B cell (primary cell): Measurements from ENCODE around the gene TIMP2. TPM values are rescaled to one million over a fixed set of nuclear protein-coding genes. Genes with fewer than 3 reads are reported as not detected.

ENCODE experiments used
- ATAC-seq: fragments of 200-7000 bp; cut with Tn5 transposase; one replicate; pipeline ENCODE4 v1.10.0; 2021; ENCODE audit warnings: low read depth, mild to moderate bottlenecking, moderate number of reproducible peaks, moderate library complexity
- CTCF ChIA-PET: fragments of 350-600 bp; sonication (Branson Sonifier 250); formaldehyde crosslinking; loops from one replicate; lab custom pipeline; 2021; ENCODE audit warnings: antibody characterized with exemption, inconsistent platforms; lab: Charles Lee
- POLR2A ChIA-PET: fragments of 350-600 bp; sonication (Branson Sonifier 250); formaldehyde crosslinking; loops from one replicate; lab custom pipeline; 2021; ENCODE audit warnings: antibody characterized with exemption; lab: Charles Lee
- DNase-seq: peaks from one replicate; pipeline ENCODE4 v3.0.0; 2013
- H2AFZ ChIP-seq: 2 replicates; pipeline ENCODE4 v1.6.1; 2012; ENCODE audit warnings: mild to moderate bottlenecking, low read depth, low read length; ENCODE audit not compliant: insufficient read depth, poor library complexity, severe bottlenecking
- H3K27ac ChIP-seq, 2 donors: 1 replicate in 1 of 2; 2 replicates in 1 of 2; pipeline ENCODE4 v1.5.1; 2012 to 2013; ENCODE audit warnings: low read length in 2 of 2, mild to moderate bottlenecking in 2 of 2, moderate library complexity in 1 of 2
- H3K27me3 ChIP-seq, 4 experiments: fragments of 200-600 bp in 1 of 4; sonication (generic) in 1 of 4; replicated peaks in 1 of 4; 1 replicate in 2 of 4; 2 replicates in 2 of 4; pipeline versions ENCODE4 v1.6.1 to v1.7.0; 2013 to 2016; ENCODE audit warnings: low read length in 3 of 4, mild to moderate bottlenecking in 2 of 4, mixed read lengths in 1 of 4, moderate library complexity in 1 of 4; ENCODE audit not compliant: insufficient read depth in 4 of 4, control insufficient read depth in 3 of 4; ENCODE audit errors: control extremely low read depth in 1 of 4
- H3K36me3 ChIP-seq, 2 experiments: replicated peaks in 1 of 2; 1 replicate in 1 of 2; 2 replicates in 1 of 2; pipeline versions ENCODE4 v1.6.1 to v1.7.1; 2013; ENCODE audit warnings: low read length in 1 of 2; ENCODE audit not compliant: insufficient read depth in 2 of 2, control insufficient read depth in 1 of 2; ENCODE audit errors: control extremely low read depth in 1 of 2, extremely low read depth in 1 of 2
- H3K4me1 ChIP-seq, 2 donors: fragments of 200-600 bp in 1 of 2; sonication (generic) in 1 of 2; 1 replicate in 1 of 2; 2 replicates in 1 of 2; pipeline versions ENCODE4 v1.5.1 to v1.6.1; 2013 to 2017; ENCODE audit warnings: low read length in 2 of 2; ENCODE audit not compliant: control insufficient read depth in 2 of 2, insufficient read depth in 2 of 2
- H3K4me2 ChIP-seq: replicated peaks from 2 replicates; pipeline ENCODE3; 2012; ENCODE audit warnings: mild to moderate bottlenecking, low read depth, low read length; ENCODE audit not compliant: poor library complexity, severe bottlenecking
- H3K4me3 ChIP-seq, 5 experiments: fragments of 200-600 bp in 1 of 5; sonication (generic) in 1 of 5; 1 replicate in 3 of 5; 2 replicates in 2 of 5; pipeline versions ENCODE4 v1.5.1 to v1.7.0; 2011 to 2016; ENCODE audit warnings: low read length in 4 of 5, mild to moderate bottlenecking in 4 of 5, low read depth in 2 of 5, control low read depth in 1 of 5, moderate library complexity in 1 of 5; ENCODE audit not compliant: insufficient read depth in 1 of 5; ENCODE audit errors: control extremely low read depth in 1 of 5, extremely low read depth in 1 of 5
- H3K79me2 ChIP-seq: fragments of 200-600 bp; sonication (generic); one replicate; pipeline ENCODE4 v1.6.0; 2016; ENCODE audit warnings: low read length; ENCODE audit not compliant: control insufficient read depth, insufficient read depth
- H3K9ac ChIP-seq: fragments of 200-600 bp; sonication (generic); 2 replicates; pipeline ENCODE4 v1.6.1; 2017; ENCODE audit warnings: mild to moderate bottlenecking, low read length, moderate library complexity
- H3K9me3 ChIP-seq, 3 donors: one replicate each; pipeline versions ENCODE4 v1.6.1 to v1.7.1; 2013; ENCODE audit warnings: low read length in 2 of 3; ENCODE audit not compliant: control insufficient read depth in 2 of 3, insufficient read depth in 1 of 3; ENCODE audit errors: control extremely low read depth in 1 of 3
- H4K20me1 ChIP-seq: 2 replicates; pipeline ENCODE4 v1.6.0; 2012; ENCODE audit warnings: mild to moderate bottlenecking, low read length; ENCODE audit not compliant: insufficient read depth, control insufficient read depth, poor library complexity, severe bottlenecking
- H3K27ac Mint-ChIP-seq: one replicate; pipeline ENCODE4 v1.8.0; 2021; ENCODE audit warnings: mixed read lengths
- H3K27me3 Mint-ChIP-seq: one replicate; pipeline ENCODE4 v1.8.0; 2021; ENCODE audit warnings: mixed read lengths
- H3K4me1 Mint-ChIP-seq: one replicate; pipeline ENCODE4 v1.8.0; 2021; ENCODE audit warnings: mixed read lengths
- H3K4me3 Mint-ChIP-seq: one replicate; pipeline ENCODE4 v1.8.0; 2021; ENCODE audit warnings: mixed read lengths
- H3K9me3 Mint-ChIP-seq: one replicate; pipeline ENCODE4 v1.8.0; 2022; ENCODE audit warnings: mixed read lengths; ENCODE audit not compliant: insufficient read depth
- EZH2 ChIP-seq: IDR thresholded peaks from 2 replicates; pipeline ENCODE4 v1.6.1; 2012; ENCODE audit warnings: borderline replicate concordance, low read depth, mild to moderate bottlenecking, moderate library complexity, low read length; ENCODE audit not compliant: insufficient read depth, poor library complexity, severe bottlenecking
- WGBS: methylation state at CpG from one replicate; pipeline ENCODE4 v1.1.5; 2013; ENCODE audit warnings: missing lambda C conversion rate; ENCODE audit not compliant: insufficient coverage; 5-methylcytosine and 5-hydroxymethylcytosine counted together
- intact Hi-C: fragments of 100-400 bp; cut with micrococcal nuclease; formaldehyde crosslinking; loops from one replicate; pipeline ENCODE4 v1.10.0; 2022
- polyA plus RNA-seq: library from polyadenylated mRNA; depleted of rRNA; stranded (reverse); fragments of >200 nt; gene quantifications from 2 replicates; pipeline ENCODE4 v1.2.3, GENCODE V29; 2012
- total RNA-seq, 2 donors: library from RNA; stranded (reverse); fragments of 120-200 nt in 1 of 2; gene quantifications; 1 replicate in 1 of 2; 2 replicates in 1 of 2; pipeline versions ENCODE4 v1.2.3 to v1.2.4, GENCODE V29; 2013 to 2022
- TF ChIP-seq, protein P1 (sequence below): fragments of 200-600 bp; IDR thresholded peaks from one replicate; pipeline ENCODE4 v1.8.0; 2022; ENCODE audit warnings: antibody characterized with exemption, mild to moderate bottlenecking

Gene TIMP2
- total and polyA plus RNA-seq, 2 donors (not counting 1 experiment from before 2014, with no cell fraction given) = 4.8 to 10.0 TPM

DNA sequence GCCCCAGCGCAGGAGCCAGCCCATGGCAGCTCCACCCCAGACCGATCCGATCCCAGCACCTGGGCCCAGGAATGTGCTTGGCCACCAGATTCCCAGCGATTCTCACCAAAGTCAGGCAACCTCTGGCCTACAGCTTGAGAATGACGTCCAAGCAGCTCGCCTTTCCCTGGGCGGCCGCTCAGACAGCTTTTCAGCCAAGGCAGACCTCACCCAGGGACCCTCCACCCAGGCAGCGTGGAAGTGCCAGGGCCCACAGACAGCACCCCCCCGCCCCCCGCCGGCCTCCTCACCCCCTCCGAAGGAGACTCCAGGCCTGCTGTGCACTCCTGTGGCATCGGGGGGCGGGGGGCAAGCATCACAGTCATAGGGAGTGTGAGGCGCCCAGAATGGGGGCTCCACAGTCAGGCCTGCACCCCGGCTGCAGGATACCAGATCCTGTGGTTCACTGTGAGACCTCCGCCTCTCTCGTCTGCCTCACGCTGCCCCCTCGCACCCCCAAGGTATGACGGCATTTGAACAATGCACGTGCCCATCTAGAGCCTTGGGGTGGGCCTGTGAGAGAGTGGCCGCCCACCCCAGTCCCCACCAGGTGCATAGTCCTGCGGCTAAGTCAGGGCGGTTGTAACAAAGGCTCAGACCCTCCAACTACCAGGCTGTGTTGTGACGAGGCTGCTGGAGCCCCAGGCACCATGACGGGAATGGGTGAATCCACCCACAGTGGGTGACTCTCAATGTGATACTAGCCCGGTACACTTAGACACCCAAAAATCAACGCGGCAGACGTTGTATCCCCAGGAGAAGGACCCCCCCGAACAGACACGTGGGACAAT lies 28.1 kb downstream of the TIMP2 start:
- peaks cover 7% of the 10 kb centered on the region for H3K27me3 Mint-ChIP-seq
- TF ChIP-seq EZH2 = no peak
- TF ChIP-seq, protein P1, sequence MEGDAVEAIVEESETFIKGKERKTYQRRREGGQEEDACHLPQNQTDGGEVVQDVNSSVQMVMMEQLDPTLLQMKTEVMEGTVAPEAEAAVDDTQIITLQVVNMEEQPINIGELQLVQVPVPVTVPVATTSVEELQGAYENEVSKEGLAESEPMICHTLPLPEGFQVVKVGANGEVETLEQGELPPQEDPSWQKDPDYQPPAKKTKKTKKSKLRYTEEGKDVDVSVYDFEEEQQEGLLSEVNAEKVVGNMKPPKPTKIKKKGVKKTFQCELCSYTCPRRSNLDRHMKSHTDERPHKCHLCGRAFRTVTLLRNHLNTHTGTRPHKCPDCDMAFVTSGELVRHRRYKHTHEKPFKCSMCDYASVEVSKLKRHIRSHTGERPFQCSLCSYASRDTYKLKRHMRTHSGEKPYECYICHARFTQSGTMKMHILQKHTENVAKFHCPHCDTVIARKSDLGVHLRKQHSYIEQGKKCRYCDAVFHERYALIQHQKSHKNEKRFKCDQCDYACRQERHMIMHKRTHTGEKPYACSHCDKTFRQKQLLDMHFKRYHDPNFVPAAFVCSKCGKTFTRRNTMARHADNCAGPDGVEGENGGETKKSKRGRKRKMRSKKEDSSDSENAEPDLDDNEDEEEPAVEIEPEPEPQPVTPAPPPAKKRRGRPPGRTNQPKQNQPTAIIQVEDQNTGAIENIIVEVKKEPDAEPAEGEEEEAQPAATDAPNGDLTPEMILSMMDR = no peak
- 95% methylated on average over 34 of the region's 34 CpGs for WGBS
- ChIA-PET POLR2A (no interaction called here), CTCF (interaction anchor here (1.6 kb wide), 1 partner anchor 8 kb away, joined by 4 read pairs; no protein-coding TSS in a partner anchor)
- Histone ChIP-seq H3K79me2 (peaks cover 4% of the 10 kb centered on the region), H3K4me2 (no peak overlapping the region), H3K27me3 (no peaks in the 10 kb centered on the region), H3K27ac (no peak overlapping the region), H3K9ac (no peak overlapping the region), H3K4me3 (no peak overlapping the region), H2AFZ (no peak overlapping the region), H3K4me1 (peaks cover 9 to 15% of the 10 kb centered on the region in 2 donors), H3K36me3 (peaks cover 0 to 7% of the 10 kb centered on the region in 2 experiments), H3K9me3 (no peaks in the 10 kb centered on the region), H4K20me1 (no peaks in the 10 kb centered on the region)
- DNase-seq (no peak), ATAC-seq (no peak)
- no peaks in the 10 kb centered on the region for H3K9me3 Mint-ChIP-seq
- peaks cover 20% of the 10 kb centered on the region for H3K4me1 Mint-ChIP-seq
- H3K4me3 Mint-ChIP-seq = no peak overlapping the region
- H3K27ac Mint-ChIP-seq = no peak overlapping the region
- intact Hi-C loops = no loop called here
